NCI-H2196 (cell line): ENCODE results near the gene PDE8A.
"Not testable (repeated sequence)": the region's sequence is repeated elsewhere in the genome, so short reads cannot be mapped to it uniquely, and the experiment has no call there.

ENCODE experiments used
- DNase-seq: peaks from one replicate; lab custom pipeline; 2025; ENCODE audit not compliant: unreplicated experiment; lab: John Stamatoyannopoulos, UW

The PDE8A gene

GRCh38 chr15:85010071-85010385 is 28.4 kb downstream of the PDE8A start:
- no peak for DNase-seq

GRCh38 chr15:85010386-85011159 is 28.9 kb downstream of the PDE8A start:
- no peak for DNase-seq

- no peak for DNase-seq
Observed at GRCh38 chr15:85011160-85011571, 29.5 kb downstream of the PDE8A start.

- DNase-seq, result not testable (repeated sequence)
Observed at GRCh38 chr15:85011724-85012123, 30.1 kb downstream of the PDE8A start.

- DNase-seq, result no peak
Observed at GRCh38 chr15:85013785-85014184, 32.1 kb downstream of the PDE8A start.

- no peak for DNase-seq
Observed at GRCh38 chr15:85014932-85015331, 33.3 kb downstream of the PDE8A start.

GRCh38 chr15:85016275-85016674 is 34.6 kb downstream of the PDE8A start:
- no peak for DNase-seq

GRCh38 chr15:85019815-85020590 is 38.3 kb downstream of the PDE8A start:
- no peak for DNase-seq

- no peak for DNase-seq
Observed at GRCh38 chr15:85021409-85021808, 39.8 kb downstream of the PDE8A start.

GRCh38 chr15:85022860-85023403 is 41.3 kb downstream of the PDE8A start:
- no peak for DNase-seq

- no peak for DNase-seq
Observed at GRCh38 chr15:85024003-85024402, 42.3 kb downstream of the PDE8A start.

GRCh38 chr15:85024509-85025336 is 43.1 kb downstream of the PDE8A start:
- DNase-seq, result no peak

- no peak for DNase-seq
Observed at GRCh38 chr15:85025516-85026251, 44.0 kb downstream of the PDE8A start.

- no peak for DNase-seq
Observed at GRCh38 chr15:85026304-85027032, 44.8 kb downstream of the PDE8A start.

- DNase-seq, result no peak
Observed at GRCh38 chr15:85027033-85027380, 45.4 kb downstream of the PDE8A start.

- DNase-seq, result no peak
Observed at GRCh38 chr15:85027421-85027820, 45.8 kb downstream of the PDE8A start.

- DNase-seq, result no peak
Observed at GRCh38 chr15:85028416-85028815, 46.8 kb downstream of the PDE8A start.

GRCh38 chr15:85029221-85029620 is 47.6 kb downstream of the PDE8A start:
- DNase-seq, result no peak

- no peak for DNase-seq
Observed at GRCh38 chr15:85030301-85030929, 48.8 kb downstream of the PDE8A start.
